Measurements from ENCODE around the gene PPP1R12A. TPM values are rescaled to one million over a fixed set of nuclear protein-coding genes. Genes with fewer than 3 reads are reported as not detected.

The PPP1R12A gene
- total RNA-seq, 3 donors from 2014 or later = 63.7 to 253 (median 74.3) TPM

DNA sequence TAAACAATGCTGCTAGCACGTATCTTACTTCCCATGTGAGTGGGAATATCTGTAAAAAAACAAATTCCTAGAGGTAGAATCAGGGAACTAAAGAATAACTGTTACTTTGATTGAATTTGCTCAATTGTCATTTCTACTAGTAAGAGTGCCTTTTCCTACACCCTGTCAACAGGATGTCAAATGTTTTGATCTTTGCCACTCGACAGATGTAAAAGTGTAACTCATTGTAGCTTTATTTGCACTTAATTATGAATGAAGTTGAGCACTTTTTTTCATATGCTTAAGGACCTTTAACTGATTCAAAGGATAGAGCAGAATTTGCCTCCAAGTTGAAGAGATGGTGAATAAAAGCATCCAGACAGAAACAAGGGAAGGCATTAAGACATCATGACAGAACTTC, 104.5 kb downstream of the PPP1R12A start:
- intact Hi-C loops (cut with DNase I, micrococcal nuclease) = no loop called here
- TF ChIP-seq, protein P1, sequence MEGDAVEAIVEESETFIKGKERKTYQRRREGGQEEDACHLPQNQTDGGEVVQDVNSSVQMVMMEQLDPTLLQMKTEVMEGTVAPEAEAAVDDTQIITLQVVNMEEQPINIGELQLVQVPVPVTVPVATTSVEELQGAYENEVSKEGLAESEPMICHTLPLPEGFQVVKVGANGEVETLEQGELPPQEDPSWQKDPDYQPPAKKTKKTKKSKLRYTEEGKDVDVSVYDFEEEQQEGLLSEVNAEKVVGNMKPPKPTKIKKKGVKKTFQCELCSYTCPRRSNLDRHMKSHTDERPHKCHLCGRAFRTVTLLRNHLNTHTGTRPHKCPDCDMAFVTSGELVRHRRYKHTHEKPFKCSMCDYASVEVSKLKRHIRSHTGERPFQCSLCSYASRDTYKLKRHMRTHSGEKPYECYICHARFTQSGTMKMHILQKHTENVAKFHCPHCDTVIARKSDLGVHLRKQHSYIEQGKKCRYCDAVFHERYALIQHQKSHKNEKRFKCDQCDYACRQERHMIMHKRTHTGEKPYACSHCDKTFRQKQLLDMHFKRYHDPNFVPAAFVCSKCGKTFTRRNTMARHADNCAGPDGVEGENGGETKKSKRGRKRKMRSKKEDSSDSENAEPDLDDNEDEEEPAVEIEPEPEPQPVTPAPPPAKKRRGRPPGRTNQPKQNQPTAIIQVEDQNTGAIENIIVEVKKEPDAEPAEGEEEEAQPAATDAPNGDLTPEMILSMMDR (IDR thresholded peaks at IDR 0.05) = no peak
- no peak overlapping the region for H3K4me3 ChIP-seq
- no peaks in the 10 kb centered on the region for H3K9me3 ChIP-seq
- no peak for DNase-seq
- no peaks in the 10 kb centered on the region for H3K4me1 ChIP-seq (ENCODE audit: low read depth)
- ATAC-seq = no peak
- no peaks in the 10 kb centered on the region for H3K36me3 ChIP-seq (ENCODE audit: low read depth)

DNA sequence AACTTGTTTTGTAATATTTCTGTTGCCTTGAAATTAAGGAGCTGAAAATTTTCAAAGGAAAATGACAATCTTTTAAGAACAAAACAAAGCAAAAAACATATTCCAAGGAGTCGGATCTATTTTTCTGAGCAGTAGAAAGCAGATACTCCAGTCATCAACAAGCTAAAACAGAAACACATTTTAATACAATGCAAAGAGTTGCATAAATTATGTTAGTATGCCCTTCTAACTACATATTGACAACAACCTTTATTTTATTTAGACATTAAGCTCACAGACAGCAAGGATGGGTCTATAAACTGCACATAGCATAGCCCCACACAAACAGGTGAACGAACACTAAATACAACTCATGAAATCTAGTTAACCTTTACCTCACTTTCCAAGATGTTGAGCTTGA, 106.0 kb downstream of the PPP1R12A start:
- DNase-seq (no peak), ATAC-seq (no peak)
- intact Hi-C loops (cut with DNase I, micrococcal nuclease) = no loop called here
- no peak overlapping the region for H3K4me3 ChIP-seq
- H3K4me1 ChIP-seq (ENCODE audit: low read depth) = no peaks in the 10 kb centered on the region
- H3K36me3 ChIP-seq (ENCODE audit: low read depth) = no peaks in the 10 kb centered on the region
- no peaks in the 10 kb centered on the region for H3K9me3 ChIP-seq
- TF ChIP-seq, protein P1 (IDR thresholded peaks at IDR 0.05) = no peak

DNA sequence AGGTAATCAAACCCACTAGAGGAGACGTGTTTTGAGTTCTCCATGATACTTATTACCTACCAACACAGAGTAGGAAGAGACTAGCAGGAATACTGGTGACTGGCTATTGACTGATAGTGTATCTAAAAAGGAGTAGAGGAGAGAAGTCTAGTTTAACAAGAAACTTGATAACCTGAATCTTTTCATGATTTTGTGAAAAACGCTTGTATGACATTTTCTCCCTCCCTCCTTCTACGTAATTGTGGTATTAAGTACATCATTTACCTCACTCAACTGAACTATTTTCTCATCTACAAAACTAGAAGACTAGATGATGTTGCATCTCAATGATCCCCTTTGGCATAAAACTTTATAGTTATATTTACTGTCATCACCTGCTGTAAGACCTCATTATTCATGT, 107.4 kb downstream of the PPP1R12A start:
- no peak for ATAC-seq
- intact Hi-C loops (cut with DNase I, micrococcal nuclease) = no loop called here
- H3K4me1 ChIP-seq (ENCODE audit: low read depth) = no peaks in the 10 kb centered on the region

DNA sequence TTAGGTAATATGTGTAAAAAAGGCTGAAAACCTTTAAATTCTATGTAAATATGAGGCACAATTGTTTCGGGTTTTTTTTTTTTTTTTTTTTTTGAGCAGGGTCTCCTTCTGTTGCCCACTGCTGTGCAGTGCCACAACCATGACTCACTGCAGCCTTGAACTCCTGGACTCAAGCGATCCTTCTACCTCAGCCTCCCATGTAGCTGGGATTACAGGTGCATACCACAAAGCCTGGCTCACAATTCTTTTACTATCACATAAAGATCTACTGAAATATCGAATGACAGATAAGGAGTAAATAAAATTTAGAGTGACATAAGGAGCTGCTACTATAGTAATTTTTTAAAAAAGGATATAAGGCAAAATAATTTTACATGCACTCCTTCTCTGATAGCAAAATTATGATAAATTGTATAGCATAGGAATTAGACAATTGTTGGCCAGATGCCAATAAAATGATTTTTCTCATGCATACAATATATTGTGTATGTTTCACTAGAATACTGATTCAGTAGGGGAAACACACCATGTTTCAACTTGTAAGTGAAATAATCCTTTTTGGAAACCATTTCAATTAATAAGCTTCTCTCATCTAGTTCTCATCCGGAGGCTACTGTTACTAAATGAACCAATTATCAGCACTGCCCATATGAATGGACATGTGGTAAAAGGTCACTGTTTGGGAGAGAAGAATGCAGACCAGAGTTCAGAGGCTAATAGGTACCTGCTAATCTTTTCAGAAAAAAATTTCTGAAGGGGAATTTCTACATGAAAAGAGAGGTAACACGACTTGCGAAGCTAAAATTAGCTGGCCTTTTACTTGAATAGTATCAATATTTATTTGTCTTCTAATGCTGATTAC, 108.4 kb downstream of the PPP1R12A start:
- no peaks in the 10 kb centered on the region for H3K4me1 ChIP-seq (ENCODE audit: low read depth)
- TF ChIP-seq, protein P1 (IDR thresholded peaks at IDR 0.05) = no peak
- no peaks in the 10 kb centered on the region for H3K9me3 ChIP-seq
- no peak for ATAC-seq
- intact Hi-C loops (cut with DNase I, micrococcal nuclease) = no loop called here
- no peaks in the 10 kb centered on the region for H3K36me3 ChIP-seq (ENCODE audit: low read depth)
- DNase-seq = no peak
- no peak overlapping the region for H3K4me3 ChIP-seq

More for the DNA sequence above, 107.4 kb downstream of the PPP1R12A start:
- H3K4me3 ChIP-seq = no peak overlapping the region
- TF ChIP-seq, protein P1 (IDR thresholded peaks at IDR 0.05) = no peak
- no peaks in the 10 kb centered on the region for H3K36me3 ChIP-seq (ENCODE audit: low read depth)
- no peak for DNase-seq
- H3K9me3 ChIP-seq = no peaks in the 10 kb centered on the region

DNA sequence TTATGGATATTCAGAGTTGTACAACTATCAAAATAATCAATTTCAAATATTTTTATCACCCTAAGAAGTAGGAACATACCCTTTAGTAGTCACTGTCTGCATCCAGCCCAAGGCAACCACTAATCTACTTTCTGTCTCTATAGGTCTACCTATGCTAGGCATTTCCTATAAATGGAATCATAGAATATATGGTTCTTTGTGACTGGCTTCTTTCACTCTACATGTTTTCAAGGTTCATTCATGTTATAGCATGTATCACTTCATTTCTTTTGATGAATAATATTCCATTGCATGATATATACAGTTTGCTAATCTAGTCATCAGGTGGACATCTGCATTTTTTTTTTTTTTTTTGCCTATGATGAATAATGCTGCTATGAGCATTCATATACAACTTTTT, 112.4 kb downstream of the PPP1R12A start:
- no peaks in the 10 kb centered on the region for H3K36me3 ChIP-seq (ENCODE audit: low read depth)
- no peak for ATAC-seq
- no peaks in the 10 kb centered on the region for H3K9me3 ChIP-seq
- no peak for DNase-seq
- TF ChIP-seq, protein P1 (IDR thresholded peaks at IDR 0.05) = no peak
- intact Hi-C loops (cut with DNase I, micrococcal nuclease) = no loop called here
- H3K4me1 ChIP-seq (ENCODE audit: low read depth) = no peaks in the 10 kb centered on the region
- H3K4me3 ChIP-seq = no peak overlapping the region
